K562 (cell line): Measurements from ENCODE around the gene NOX5.

Source experiments
- PRPF4 ChIP-seq: fragments of 200-400 bp; formaldehyde crosslinking; IDR thresholded peaks from one replicate; pipeline ENCODE4 v1.6.1; 2017; ENCODE audit warnings: low read length, low read depth, mild to moderate bottlenecking; ENCODE audit not compliant: insufficient read depth, poor library complexity, severe bottlenecking
- TAF1 ChIP-seq: IDR thresholded peaks from 2 replicates; pipeline ENCODE4 v1.6.1; 2011; ENCODE audit warnings: mild to moderate bottlenecking, low read length, moderate library complexity; ENCODE audit not compliant: insufficient read depth, control insufficient read depth, severe bottlenecking; ENCODE audit errors: extremely low read depth
- ZKSCAN8 ChIP-seq: fragments of 200-800 bp; sonication (Bioruptor generic); IDR thresholded peaks from 2 replicates; pipeline ENCODE4 v1.6.1; 2016; ENCODE audit warnings: missing genetic modification characterization, missing compliant biosample characterization
- ZNF384 ChIP-seq: IDR thresholded peaks from 2 replicates; pipeline ENCODE4 v1.6.1; 2012; ENCODE audit warnings: low read depth, low read length, improper control_type of control experiment
- TF ChIP-seq, protein P1 (sequence below), 3 experiments: IDR thresholded peaks in 2 of 3; conservative IDR thresholded peaks in 1 of 3; 2 replicates each; pipeline ENCODE4 v1.5.1; 2011 to 2012; ENCODE audit warnings: low read length in 3 of 3, mild to moderate bottlenecking in 3 of 3, control low read depth in 2 of 3, improper control_type of control experiment in 1 of 3, inconsistent platforms in 1 of 3, low read depth in 1 of 3, mixed read lengths in 1 of 3, moderate library complexity in 1 of 3; ENCODE audit not compliant: insufficient read depth in 2 of 3

DNA sequence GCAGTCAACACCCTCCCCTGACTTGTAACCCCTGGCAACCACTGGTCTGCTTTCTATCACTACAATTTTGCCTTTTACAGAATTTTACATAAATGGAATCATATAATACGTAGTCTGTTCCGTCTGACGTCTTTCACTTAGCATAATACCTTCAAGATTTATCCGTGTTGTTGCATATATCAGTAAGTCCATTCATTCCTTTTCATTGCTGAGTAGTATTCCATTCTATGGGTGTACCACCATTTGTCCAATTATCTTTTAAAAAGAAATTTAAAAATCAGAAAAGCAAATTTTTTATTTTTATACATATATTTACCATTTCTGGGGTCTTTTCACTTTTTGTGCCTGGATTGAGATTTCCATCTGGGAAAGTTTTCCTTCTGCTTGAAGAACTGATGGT, 35.5 kb downstream of the NOX5 start:
- TF ChIP-seq ZKSCAN8 (CRISPR knock-in tag) (no peak), ZNF384 (no peak), PRPF4 (no peak), TAF1 (no peak)
- TF ChIP-seq, protein P1, sequence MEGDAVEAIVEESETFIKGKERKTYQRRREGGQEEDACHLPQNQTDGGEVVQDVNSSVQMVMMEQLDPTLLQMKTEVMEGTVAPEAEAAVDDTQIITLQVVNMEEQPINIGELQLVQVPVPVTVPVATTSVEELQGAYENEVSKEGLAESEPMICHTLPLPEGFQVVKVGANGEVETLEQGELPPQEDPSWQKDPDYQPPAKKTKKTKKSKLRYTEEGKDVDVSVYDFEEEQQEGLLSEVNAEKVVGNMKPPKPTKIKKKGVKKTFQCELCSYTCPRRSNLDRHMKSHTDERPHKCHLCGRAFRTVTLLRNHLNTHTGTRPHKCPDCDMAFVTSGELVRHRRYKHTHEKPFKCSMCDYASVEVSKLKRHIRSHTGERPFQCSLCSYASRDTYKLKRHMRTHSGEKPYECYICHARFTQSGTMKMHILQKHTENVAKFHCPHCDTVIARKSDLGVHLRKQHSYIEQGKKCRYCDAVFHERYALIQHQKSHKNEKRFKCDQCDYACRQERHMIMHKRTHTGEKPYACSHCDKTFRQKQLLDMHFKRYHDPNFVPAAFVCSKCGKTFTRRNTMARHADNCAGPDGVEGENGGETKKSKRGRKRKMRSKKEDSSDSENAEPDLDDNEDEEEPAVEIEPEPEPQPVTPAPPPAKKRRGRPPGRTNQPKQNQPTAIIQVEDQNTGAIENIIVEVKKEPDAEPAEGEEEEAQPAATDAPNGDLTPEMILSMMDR (IDR thresholded peaks at IDR 0.05 in 2 of 3, conservative IDR thresholded peaks at IDR 0.05 in 1 of 3; ENCODE audit: insufficient read depth in 2 of 3, low read depth in 1 of 3, low read length in 3 of 3), result no peak
